Activated CD4-positive, alpha-beta T cell treated with anti-CD3 and anti-CD28 coated beads, Interleukin-2, amount 50 U/mL, for 16 hours (primary cell): ENCODE results near the gene TSC22D2.
"Not testable (repeated sequence)": the region's sequence is repeated elsewhere in the genome, so short reads cannot be mapped to it uniquely, and the experiment has no call there.

Experiments
- DNase-seq: peaks from one replicate; pipeline ENCODE4 v3.0.0-alpha.2; 2020

TSC22D2 gene

DNA sequence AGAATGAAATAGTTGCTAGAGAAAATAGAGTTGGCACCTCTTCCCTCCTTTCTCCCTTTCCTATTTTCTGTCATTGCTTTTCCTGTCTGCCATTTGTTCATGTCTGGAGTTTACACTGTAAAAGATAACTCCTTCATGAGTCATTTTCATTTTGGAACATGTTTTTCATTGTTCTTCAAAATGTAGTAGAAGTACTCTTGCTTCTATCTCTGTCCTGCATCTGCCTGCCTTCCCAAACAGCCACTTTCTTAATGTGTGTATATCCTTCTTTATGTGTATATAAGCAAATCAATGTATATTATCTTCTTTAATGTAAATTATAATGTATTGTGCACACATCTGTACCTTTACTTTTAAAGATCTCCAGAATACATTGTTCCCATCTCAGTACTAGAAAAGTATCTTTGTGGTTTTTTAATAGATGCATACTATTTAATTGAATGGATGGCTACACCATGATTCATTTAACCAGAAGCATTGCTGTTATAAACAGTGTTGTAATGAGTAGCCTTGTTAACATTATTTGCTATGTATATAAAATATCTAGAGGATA is 41.1 kb downstream of the TSC22D2 start:
- DNase-seq, result no peak

DNA sequence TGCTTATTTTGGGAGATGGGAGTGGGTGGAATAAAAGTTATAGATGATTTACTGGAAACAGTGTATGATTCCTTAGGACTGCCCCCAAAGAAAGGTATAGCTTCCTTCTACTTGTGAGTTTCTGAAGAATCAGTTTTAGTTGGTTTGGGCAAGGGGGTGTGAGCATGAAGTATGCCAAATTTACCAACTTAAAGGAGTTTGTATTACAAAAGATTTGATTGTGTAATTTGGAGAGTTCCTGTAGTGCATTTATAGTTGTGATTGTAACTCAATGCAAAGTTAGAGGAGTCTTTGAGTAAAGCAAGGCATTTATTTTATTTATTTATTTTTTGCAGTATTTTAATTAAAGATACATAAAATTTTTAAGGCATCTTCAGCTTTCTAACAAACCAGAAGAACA is 42.8 kb downstream of the TSC22D2 start:
- DNase-seq, result no peak

DNA sequence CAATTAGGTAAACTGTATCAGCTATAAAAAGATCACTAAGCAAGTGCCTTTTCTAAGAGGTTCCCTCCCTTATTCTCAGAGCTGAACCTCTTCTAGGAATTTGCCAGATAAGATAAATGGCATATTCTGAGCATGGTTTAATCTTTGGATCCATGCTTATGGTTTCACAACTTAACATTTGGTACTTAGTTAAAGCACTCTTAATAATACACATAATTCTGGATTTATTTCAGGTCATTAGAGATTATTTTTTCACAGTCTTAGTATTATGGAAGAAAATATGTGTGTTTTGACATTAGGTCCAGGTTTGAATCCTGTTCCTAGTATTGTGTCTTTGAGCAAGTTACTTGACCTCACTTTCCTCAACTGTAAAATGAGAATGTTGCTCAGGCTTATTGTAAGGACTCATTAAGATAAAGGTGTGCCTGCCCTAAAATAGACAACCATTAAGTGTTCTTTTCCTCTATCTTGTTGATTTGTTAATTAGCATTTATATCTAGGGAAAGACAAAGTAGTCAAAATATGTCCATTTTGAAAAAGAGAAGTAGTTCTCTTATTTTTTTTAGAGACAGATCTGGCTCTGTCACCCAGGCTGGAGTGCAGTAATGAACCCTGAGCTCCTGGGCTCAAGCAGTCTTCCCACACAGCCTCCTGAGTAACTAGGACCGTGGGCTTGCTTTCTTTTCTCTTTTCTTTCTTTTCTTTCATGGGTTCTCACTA is 43.4 kb downstream of the TSC22D2 start:
- no peak for DNase-seq

DNA sequence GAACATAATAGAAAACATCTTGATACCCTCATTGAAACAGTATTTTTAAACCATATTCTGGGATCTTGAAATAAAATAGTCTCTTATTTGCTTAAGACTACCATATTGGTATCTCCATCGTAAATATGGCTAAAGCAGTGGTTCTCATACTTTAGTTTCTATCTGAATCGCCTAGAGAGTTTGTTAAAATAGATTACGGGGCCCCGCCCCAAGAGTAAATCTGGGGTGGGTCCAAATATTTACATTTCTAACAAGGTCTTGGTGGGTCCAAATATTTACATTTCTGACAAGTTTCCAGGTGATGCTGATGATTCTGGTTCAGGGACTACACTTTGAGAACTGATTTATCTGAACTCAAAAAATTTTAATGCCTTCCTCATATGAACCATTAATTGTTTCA is 45.3 kb downstream of the TSC22D2 start:
- no peak for DNase-seq

DNA sequence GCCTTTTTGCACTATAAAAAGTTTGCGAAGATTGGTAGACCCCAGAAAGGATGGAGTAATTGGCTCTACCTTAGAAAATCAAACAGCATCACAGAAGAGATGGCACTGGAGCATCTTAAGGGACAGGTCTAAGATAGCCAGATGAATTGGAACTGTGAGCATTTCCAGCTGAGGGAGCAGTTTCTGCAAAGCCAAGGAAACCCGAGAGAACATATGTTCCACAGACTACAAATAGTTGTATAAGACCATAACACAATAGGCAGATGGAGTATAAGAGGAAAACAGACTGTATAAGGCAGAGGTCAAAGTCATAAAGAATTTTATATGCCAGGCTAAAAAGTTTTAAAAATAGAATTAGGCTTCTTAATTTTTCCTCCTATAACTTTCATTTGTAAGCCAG is 46.0 kb downstream of the TSC22D2 start:
- DNase-seq, result no peak

DNA sequence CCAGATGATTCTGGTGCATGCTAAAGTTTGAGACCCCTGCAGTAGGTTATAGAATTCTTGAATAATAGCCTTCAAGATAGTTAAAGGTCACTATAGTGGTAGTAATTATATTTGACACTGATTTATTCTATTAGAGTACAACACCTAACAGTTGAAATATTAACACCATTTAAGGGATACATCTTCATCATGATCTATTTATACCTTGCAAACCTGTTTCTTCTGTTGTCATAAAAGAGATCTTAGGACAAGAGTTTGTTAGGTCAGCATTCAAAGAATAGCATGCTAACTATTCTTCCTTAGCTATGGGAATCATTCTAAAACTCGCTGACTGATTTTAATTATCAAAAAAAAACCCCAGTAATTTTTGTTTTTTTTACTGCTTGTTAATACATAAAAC is 46.5 kb downstream of the TSC22D2 start:
- no peak for DNase-seq

DNA sequence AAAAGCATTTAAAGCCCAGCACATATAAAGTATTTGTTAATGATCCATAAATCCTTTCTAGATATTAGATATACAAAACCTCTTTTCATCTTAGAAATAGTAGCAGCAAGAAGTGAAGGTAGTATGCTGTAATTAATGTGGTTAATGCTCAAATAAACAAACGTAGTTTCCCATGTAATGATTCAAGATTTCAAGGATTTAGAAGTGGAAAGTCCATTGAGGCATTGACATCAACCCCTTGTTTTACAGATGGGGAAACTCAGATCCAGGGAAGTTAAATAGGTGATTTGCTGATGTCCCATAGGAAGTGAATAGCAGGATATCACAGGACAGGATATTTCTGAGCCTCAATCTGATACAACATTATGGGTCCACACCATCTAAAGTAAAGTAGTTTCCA is 47.2 kb downstream of the TSC22D2 start:
- no peak for DNase-seq

DNA sequence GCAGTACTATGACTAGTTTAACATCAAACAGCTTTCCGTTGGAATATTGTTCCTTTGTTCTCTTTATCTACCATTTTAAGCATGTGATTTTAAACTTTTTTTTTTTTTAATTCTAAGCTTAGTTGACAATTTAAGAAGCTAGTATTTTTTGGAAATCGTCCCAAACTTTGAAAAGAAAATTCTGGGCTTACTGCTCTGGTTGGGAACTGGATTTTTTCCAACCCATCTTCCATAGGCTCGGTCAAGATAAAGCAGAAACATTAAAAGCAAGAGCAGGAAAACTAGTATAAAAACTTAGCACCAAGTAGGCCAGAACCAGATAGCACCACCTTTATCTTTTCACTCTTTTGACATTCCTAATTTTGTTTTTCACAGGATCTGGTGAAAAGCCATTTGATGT is 49.9 kb downstream of the TSC22D2 start:
- DNase-seq, result no peak

DNA sequence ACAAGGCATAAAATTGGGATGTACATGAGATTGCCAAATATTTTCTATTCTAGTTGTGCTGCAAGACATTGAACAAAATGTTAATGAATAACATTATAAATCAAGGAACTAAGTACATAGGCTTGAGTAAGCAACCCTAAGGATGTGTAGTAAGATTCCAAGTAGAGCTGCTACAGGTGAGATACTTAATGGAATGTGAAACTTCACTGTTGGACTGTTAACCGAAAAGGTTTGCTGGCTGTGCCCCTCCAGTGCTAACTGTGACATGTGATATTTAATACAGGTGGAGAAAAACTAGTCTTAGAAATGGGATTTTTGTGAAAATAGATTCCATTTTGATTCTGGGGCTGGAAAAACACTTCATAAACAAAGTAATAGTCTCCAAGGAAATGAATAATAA is 52.4 kb downstream of the TSC22D2 start:
- DNase-seq, result no peak

DNA sequence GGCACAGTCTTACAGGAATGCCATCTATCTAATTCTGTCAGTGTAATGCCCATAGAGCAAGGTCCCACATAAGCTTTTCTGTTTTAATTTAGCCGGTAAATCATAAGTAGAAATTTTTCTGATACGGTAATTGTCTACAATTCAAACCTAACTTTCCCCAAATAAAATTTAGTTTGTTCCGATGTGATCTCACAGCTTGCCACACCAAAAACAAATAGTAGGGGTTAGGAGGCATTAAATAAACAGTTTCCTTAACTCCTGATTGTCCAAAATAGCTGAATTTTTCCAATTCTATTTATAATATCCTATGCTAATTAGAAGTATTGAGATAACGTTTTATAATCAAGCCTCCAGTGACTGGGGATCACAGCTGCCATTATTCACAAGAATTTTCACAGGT is 53.3 kb downstream of the TSC22D2 start:
- no peak for DNase-seq

DNA sequence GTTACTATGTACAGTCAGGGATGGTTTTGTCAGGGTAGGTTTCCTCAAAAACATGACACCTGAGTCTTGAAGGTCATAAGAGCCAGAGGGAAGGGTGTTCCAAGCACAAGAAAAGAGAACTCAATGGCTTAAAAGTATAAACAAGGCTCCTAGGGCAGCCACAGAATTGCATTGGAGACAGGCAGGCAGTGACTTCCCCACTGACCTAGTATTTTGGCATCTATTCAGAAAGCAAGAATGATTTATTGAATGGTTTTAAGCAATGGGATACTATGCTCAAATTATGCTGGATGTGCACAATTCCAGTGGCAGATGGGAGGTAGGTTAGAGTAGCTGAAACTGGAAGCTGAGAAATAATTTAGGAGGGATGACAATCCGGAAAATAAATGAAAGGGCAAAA is 54.0 kb downstream of the TSC22D2 start:
- DNase-seq, result no peak

DNA sequence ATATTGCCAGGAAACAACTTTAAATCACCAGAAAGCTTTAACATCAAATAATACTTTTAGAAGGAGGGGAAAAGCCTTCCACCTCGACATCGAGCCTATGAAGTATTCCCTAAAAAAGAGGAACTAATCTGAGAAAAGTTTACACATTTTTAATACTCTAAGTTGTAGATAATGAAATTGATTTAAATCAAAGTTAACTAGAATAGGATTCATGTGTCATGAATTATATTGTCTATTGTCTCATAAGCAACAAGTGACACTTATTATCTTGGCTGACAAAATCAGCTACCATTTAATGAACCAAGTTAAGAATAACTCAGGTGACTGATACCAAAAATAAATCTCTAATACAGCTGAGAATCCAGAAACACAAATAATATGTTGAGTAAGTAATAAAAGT is 56.6 kb downstream of the TSC22D2 start:
- no peak for DNase-seq

DNA sequence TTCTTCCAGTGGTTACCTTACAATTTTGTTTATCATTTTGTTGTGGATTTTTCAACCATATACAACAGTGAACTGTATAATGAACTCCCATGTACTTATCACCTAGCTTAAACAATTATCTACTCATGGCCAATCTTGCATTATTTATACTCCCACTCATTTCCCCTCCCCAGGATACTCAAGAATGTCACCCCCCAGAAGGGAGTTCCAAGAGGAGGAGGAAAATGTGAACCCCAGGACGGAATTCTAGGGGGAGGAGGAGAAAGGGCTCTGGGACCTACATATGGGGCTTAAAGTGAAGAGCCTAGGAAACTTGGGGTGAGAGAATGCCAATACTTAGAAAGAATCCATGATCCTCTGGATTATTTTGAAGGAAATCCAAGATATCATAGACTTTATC is 59.3 kb downstream of the TSC22D2 start:
- DNase-seq, result no peak

DNA sequence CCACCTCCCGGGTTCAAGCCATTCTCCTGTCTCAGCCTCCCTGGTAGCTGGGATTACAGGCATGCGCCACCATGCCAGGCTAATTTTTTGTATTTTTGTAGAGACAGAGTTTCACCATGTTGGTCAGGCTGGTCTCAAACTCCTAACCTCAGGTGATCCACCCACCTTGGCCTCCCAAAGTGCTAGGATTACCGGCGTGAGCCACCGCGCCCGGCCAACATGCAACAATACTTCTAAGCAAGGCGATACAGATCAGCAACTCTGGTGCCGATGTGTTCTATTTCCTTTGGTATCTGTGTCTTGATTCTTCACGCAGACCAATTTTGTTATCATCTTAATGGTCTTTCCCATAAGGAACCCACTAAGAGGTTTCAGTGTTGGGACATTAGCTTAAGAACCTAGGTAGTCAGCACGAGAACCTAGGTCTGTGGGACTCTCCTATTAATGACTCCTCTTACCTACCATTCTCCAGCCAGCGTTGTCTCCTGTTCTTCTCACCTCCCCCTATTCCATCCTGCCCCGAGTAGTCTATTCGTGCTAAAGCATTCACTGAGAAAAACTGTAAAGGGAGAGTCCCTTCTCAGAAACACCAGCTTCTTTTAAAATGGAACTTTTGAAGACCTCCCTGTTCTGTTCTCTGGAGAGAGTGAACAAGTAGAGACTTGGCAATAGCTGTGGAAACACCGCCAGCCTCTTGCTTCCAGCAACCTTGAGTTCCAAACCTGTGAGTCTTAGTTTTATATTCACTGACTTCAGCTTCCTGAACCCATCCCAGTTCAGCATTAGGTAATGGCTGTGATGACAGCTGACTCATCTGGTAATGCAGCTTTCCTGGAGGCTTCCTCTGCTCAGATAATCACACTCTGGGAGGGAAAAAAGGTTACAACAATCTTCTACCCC is 61.2 kb downstream of the TSC22D2 start:
- DNase-seq, result no peak

DNA sequence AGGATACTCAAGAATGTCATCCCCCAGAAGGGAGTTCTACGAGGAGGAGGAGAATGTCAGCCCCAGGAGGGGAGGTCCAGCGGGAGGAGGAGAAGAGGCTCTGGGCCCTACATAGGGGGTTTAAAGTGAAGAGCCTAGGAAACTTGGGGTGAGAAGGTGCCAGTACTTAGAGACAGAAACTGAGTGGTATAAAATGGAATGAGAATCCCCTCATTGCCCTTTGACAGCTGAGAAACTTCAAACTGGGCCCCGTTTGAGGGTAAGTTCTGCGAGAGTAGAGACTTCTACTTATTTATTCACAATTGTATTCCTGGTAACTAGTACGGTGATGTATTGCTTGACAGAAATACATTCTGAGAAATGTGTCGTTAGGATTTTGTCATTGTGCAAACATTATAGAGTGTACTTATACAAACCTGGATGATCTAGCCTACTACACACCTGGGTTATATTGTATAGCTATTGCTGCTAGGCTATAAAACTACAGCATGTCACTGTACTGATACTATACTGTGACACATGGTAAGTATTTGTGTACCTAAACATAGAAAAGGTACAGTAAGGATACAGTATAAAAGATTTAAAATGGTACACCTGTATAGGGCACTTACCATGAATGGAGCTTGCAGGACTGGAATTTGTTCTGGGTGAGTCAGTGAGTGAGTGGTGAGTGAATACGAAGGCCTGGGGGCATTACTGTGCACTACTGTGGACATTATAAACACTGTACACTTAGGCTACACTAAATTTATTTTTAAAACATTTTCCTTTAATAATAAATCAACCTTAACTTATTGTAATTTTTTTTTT is 62.0 kb downstream of the TSC22D2 start:
- no peak for DNase-seq

DNA sequence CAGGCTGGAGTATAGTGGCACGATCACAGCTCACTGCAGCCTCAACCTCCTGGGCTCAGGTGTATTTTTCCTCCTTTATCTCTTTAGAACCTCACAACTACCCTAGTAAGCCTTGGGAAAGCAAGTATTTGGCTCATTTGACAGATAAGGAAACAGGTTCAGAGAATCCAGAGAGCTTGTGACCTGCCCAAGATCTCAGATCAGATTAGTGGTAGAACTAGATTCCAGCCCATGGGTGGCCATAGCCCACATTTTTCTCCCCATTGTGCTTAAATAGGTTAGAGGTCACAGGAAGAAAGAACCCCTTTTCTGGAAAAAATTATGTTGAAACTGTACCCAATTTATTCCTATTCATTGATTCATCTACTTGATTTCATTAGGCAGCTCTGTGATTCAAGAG is 64.3 kb downstream of the TSC22D2 start:
- no peak for DNase-seq

DNA sequence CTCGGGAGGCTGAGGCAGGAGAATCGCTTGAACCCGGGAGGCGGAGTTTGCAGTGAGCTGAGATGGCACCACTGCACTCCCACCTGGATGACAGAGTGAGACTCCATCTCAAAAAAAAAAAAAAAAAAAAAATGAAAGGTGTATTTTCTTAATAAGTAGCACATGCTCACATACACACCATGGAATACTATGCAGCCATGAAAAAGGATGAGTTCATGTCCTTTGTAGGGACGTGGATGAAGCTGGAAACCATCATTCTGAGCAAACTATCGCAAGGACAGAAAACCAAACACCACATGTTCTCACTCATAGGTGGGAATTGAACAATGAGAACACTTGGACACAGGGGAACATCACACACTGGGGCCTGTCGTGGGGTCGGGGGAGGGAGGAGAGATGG is 65.1 kb downstream of the TSC22D2 start:
- DNase-seq, result not testable (repeated sequence)

DNA sequence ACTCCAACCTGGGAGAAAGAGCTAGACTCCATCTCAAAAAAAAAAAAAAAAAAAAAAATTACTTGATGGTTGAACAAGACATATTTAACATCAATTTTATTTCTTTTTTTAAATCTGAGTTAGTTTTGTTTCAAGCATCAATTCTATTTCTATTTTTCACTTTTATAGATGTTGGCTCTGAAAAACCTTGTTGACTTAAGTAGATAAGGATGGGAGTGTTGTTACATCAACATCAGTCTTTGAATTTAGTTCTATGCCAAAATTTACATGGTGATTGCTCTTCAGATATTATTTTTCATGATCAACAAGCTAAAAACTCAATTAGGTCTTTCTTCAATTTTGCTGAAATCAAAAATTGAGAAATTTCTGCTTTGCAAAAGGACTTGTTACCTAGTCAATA is 71.3 kb downstream of the TSC22D2 start:
- DNase-seq, result no peak

DNA sequence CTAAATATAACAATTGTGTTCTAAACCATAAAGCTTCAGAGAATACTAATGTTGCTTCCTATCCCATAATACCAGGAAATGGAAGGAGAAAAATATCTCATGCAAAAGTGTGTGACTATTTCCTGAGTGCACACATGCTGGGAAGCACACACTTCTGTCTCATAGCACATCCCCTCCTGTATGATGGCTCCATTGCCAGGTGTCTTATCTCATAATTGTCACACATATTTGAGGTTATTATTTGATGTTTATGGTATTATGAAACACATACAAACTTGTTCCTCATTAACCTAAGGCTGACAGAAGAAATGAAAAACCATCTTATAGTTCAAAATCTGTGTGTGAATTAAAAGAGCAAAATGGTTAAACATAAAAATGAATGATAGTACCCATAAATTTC is 72.8 kb downstream of the TSC22D2 start:
- DNase-seq, result no peak

DNA sequence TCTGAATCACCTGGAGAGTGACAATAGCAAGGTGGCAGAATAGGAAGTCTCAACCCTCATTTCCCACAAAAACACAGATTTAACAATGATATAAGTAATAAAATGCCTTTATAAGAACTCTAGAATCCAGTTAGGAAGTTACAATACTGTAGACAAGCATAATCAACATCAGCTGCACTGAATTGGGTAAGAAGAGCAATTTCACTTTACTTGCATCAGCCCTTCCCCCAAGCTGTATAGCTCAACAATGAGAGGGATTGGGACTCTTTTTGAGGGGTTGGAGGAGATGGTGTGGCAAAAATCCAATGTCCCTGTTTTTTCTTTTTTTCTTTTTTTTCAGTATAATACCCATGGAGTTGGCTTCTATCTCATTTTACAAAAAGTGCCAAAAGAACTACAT is 75.1 kb downstream of the TSC22D2 start:
- DNase-seq, result no peak

DNA sequence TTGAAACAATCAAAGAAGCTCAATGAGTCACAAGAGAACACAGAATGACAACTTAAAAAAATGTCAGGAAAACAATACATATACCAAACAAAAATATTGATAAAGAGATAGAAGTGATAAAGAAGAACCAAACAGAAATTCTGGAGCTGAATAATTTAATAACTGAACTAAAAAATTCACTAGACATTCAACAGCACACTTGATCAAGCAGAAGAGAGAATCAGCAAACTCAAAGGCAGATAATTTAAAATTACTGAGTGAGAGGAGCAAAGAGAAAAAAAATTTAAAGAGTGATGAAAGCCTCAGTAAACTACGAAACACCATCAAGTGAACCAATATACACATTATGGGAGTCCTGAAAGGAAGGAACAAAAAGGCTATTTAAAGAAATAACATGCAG is 76.3 kb downstream of the TSC22D2 start:
- DNase-seq, result no peak

DNA sequence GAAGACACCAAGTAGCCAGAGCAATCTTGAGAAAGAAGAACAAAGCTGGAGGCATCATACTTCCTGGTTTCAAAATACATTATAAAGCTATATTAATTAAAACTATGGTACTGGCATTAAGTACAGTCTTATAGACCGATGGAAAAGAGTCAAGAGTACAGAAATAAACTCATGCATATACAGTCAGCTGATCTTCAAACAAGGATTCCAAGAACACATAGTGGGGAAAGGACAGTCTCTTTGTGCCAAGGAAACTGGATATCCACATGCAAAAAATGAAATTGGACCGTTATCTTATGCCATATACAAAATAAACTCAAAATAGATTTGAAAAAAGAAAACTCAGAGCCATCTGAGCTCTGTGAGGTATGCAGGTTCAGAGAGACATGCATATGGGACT is 80.8 kb downstream of the TSC22D2 start:
- DNase-seq, result no peak

DNA sequence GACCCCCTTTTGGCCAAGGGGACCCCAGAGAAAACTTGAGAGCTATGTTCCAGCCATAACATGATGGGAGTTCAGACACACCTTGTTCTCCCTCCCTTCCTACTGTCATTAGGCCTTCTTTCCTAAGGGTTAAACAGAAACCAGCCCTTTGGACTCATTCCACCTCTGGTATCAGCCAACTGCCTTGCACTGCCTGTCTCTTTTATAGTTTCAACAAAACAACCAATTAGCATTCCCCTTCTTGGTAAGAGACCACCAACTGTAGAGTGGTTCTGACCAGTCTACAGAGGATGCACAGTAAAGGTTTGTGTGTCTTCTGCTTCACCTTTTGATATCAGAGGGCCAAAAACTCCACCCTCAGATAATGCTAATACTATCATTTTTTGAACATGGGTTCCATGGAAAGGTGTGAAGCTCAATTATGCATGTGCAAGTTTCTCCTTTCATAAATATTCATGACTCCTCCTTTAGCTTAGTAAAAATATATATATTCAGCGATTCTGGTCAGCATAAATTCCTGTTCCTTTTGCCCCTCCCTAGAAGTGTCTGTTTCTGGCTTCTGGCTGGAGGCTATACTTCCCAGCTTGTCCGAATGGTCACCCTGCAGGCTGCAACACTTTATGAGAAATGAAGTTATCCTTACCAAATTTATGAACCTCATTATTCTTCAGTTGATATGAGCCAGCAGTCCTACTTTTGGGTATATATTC is 82.3 kb downstream of the TSC22D2 start:
- no peak for DNase-seq
